Kidney (tissue), 14 donors: ENCODE data around the gene STRIT1. TPM values are rescaled to one million over a fixed set of nuclear protein-coding genes. Genes with fewer than 3 reads are reported as not detected.
"Not testable (repeated sequence)": the region's sequence is repeated elsewhere in the genome, so short reads cannot be mapped to it uniquely, and the experiment has no call there.

Experiments used
- DNase-seq, 5 donors: peaks; one replicate each; pipeline ENCODE4 v3.0.0-alpha.2; 2013 to 2020
- FAIRE-seq: peaks from 2 replicates; lab custom pipeline; 2012; peaks lifted over from hg19 to GRCh38; lab: Jason Lieb, UNC
- H3K27ac ChIP-seq, 2 donors: one replicate each; pipeline ENCODE4 v1.7.0; 2013; ENCODE audit warnings: low read depth in 2 of 2, low read length in 2 of 2, inconsistent platforms in 1 of 2
- H3K27me3 ChIP-seq: one replicate; pipeline ENCODE4 v1.7.1; 2013; ENCODE audit warnings: low read length, inconsistent platforms; ENCODE audit not compliant: control insufficient read depth, insufficient read depth
- H3K36me3 ChIP-seq, 3 donors: one replicate each; pipeline versions ENCODE4 v1.7.0 to v1.7.1; 2013; ENCODE audit warnings: low read length in 3 of 3, control low read depth in 1 of 3, inconsistent platforms in 1 of 3; ENCODE audit not compliant: insufficient read depth in 3 of 3, control insufficient read depth in 2 of 3
- H3K4me1 ChIP-seq, 3 donors: one replicate each; pipeline versions ENCODE4 v1.7.0 to v1.7.1; 2013; ENCODE audit warnings: low read length in 3 of 3, inconsistent platforms in 1 of 3, low read depth in 1 of 3; ENCODE audit not compliant: control insufficient read depth in 2 of 3, insufficient read depth in 2 of 3
- H3K4me3 ChIP-seq, 3 donors: one replicate each; pipeline versions ENCODE4 v1.7.0 to v1.8.1; 2013; ENCODE audit warnings: low read length in 3 of 3, control low read depth in 1 of 3, inconsistent platforms in 1 of 3
- H3K9ac ChIP-seq, 3 donors: one replicate each; pipeline versions ENCODE4 v1.7.0 to v1.7.1; 2013; ENCODE audit warnings: low read length in 3 of 3, control low read depth in 1 of 3, inconsistent platforms in 1 of 3
- H3K9me3 ChIP-seq, 3 donors: one replicate each; pipeline versions ENCODE4 v1.7.0 to v1.7.1; 2013; ENCODE audit warnings: low read length in 3 of 3, control low read depth in 1 of 3, inconsistent platforms in 1 of 3; ENCODE audit not compliant: control insufficient read depth in 2 of 3, insufficient read depth in 1 of 3
- intact Hi-C: fragments of 100-400 bp; cut with DNase I; formaldehyde crosslinking; loops from one replicate; pipeline ENCODE4 v1.11.1; 2022
- polyA plus RNA-seq: library from polyadenylated mRNA; stranded (reverse); fragments of 350-450 nt; fragmentation: Illumina TruSeq; extraction: RNeasy Lipid Tissue Mini Kit (QIAGEN cat#74804); gene quantifications from one replicate; pipeline ENCODE4 v1.2.3, GENCODE V29; 2014; ENCODE audit warnings: low read depth, low replicate concordance; ENCODE audit not compliant: insufficient read depth
- total RNA-seq: library from RNA; stranded (reverse); fragmentation: NEBNext Ultra II Directional; extraction: Animal tissue kit (Norgen Biotek cat#: 25700); gene quantifications from one replicate; pipeline ENCODE4 v1.2.1, GENCODE V29; 2021
- TF ChIP-seq, protein P1 (sequence below): IDR thresholded peaks from 3 replicates; pipeline ENCODE4 v1.5.1; 2012; ENCODE audit warnings: mild to moderate bottlenecking, moderate library complexity, borderline replicate concordance; ENCODE audit not compliant: insufficient read depth; ENCODE audit errors: extremely low read depth
- donor health status: control.
- donor health status: control.
- donor health status: control.
- donor health status: control.
- donor health status: control.
- donor health status: DM: yes; HTN: yes; CAD: no.
- donor health status: Normal renal cell carcinoma (clear cell type).

Gene STRIT1
- total and polyA plus RNA-seq, 2 donors from 2014 or later: 1.8 TPM; not detected in 1

DNA sequence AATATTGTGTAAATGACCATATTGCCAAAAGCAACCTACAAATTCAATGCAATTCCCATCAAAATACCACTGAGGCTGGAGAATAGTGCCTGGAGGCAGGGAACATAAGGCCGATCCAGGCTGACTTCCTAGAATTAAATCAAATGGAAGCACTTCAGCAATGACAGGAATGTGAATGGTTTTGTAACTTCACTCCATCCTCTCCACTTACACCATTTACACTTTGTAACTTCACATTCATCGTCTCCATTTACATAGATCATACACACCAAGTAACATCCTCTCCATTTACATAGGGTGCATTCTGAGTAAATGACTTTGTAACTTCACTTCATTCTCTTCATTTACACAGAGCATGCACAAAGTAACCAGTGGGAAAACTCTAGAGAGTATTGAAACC lies 11.6 kb downstream of the STRIT1 start:
- no peaks in the 10 kb centered on the region for H3K9me3 ChIP-seq
- no peak overlapping the region for H3K4me3 ChIP-seq
- H3K36me3 ChIP-seq: no peaks in the 10 kb centered on the region
- H3K27me3 ChIP-seq: no peaks in the 10 kb centered on the region
- H3K9ac ChIP-seq: no peak overlapping the region
- no peak overlapping the region for H3K27ac ChIP-seq
- DNase-seq (no peak), FAIRE-seq (no peak)
- no peaks in the 10 kb centered on the region for H3K4me1 ChIP-seq
- TF ChIP-seq, protein P1, sequence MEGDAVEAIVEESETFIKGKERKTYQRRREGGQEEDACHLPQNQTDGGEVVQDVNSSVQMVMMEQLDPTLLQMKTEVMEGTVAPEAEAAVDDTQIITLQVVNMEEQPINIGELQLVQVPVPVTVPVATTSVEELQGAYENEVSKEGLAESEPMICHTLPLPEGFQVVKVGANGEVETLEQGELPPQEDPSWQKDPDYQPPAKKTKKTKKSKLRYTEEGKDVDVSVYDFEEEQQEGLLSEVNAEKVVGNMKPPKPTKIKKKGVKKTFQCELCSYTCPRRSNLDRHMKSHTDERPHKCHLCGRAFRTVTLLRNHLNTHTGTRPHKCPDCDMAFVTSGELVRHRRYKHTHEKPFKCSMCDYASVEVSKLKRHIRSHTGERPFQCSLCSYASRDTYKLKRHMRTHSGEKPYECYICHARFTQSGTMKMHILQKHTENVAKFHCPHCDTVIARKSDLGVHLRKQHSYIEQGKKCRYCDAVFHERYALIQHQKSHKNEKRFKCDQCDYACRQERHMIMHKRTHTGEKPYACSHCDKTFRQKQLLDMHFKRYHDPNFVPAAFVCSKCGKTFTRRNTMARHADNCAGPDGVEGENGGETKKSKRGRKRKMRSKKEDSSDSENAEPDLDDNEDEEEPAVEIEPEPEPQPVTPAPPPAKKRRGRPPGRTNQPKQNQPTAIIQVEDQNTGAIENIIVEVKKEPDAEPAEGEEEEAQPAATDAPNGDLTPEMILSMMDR: no peak
- intact Hi-C loops: no loop called here

DNA sequence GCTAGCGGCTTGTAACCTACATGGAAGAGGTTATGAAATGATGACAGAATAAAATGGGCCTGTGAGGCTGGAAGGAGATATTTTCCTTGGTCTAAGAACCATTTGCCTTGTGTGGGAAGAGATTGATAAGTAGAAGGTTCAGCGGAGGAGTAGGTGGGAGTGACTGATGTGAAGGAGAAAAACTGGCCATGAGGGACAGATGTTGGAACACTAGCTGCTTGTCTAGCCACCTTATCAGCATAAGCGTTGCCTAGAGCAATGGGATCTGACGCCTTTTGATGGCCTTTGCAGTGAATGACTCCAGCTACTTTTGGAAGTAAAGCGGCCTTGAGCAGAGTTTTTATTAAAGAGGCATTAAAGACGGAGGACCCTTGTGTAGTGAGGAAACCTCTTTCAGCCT lies 17.4 kb downstream of the STRIT1 start:
- H3K27ac ChIP-seq, H3K36me3 ChIP-seq, H3K4me3 ChIP-seq, H3K9ac ChIP-seq, FAIRE-seq, DNase-seq, H3K27me3 ChIP-seq, H3K9me3 ChIP-seq, intact Hi-C loops, H3K4me1 ChIP-seq: not testable (repeated sequence)

DNA sequence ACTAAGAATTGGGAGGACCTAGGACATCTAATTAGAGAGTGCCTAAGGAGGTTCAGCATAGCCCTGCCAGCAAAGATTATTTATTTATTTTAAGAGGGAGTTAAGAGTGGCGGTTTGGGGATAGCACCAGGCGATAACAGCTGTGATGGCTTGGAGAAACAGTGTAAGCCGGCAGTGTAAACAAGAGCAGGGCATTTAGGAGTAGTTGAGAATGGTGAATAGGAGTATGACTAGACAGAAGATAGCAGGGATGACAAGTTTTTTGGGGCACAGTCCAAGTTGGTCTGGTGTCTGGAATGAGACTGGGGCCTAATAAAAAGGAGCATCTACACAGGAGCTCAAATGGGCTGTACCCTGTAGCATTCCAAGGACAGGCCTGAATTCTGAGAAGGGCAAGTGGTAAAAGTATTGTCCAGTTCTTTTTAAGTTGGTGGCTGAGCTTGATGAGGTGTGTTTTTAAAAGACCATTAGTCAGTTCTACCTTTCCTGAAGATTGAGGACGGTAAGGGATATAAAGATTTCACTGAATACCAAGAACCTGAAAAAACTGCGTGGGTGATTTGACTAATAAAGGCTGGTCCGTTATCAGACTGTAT lies 18.2 kb downstream of the STRIT1 start:
- H3K36me3 ChIP-seq, H3K27me3 ChIP-seq, DNase-seq, H3K9ac ChIP-seq, H3K4me3 ChIP-seq, FAIRE-seq, intact Hi-C loops, H3K9me3 ChIP-seq, H3K4me1 ChIP-seq, H3K27ac ChIP-seq: not testable (repeated sequence)

DNA sequence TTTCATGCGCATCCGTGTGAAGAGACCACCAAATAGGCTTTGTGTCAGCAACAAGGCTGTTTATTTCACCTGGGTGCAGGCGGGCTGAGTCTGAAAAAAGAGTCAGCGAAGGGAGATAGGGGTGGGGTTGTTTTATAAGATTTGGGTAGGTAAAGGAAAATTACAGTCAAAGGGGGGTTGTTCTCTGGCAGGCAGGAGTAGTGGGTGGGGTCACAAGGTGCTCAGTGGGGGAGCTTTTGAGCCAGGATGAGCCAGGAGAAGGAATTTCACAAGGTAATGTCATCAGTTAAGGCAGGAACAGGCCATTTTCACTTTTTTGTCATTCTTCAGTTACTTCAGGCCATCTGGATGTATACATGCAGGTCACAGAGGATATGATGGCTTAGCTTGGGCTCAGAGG lies 19.0 kb downstream of the STRIT1 start:
- DNase-seq, H3K27ac ChIP-seq, H3K4me1 ChIP-seq, H3K27me3 ChIP-seq, H3K4me3 ChIP-seq, FAIRE-seq, H3K9me3 ChIP-seq, H3K36me3 ChIP-seq, H3K9ac ChIP-seq, intact Hi-C loops: not testable (repeated sequence)

DNA sequence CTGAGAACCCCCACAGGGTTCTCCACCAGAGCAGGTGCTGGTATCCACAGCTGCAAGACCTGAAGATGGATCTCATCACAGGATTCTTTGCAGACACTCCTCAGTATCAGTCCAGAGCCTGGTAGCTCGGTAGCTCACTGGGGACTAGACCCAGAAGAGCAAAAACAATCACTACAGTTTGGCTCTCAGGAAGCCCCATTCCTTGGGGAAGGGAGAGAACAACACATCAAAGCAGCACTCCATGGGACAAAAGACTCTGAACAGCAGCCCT lies 22.2 kb downstream of the STRIT1 start:
- Histone ChIP-seq H3K4me3 (no peak overlapping the region), H3K4me1 (no peaks in the 10 kb centered on the region), H3K9ac (no peak overlapping the region), H3K36me3 (no peaks in the 10 kb centered on the region), H3K27me3 (no peaks in the 10 kb centered on the region), H3K9me3 (no peaks in the 10 kb centered on the region), H3K27ac (no peak overlapping the region)
- intact Hi-C loops: no loop called here
- DNase-seq: no peak
- no peak for FAIRE-seq
- TF ChIP-seq, protein P1: no peak
